ENCODE results near the gene TRIM66. TPM values are rescaled to one million over a fixed set of nuclear protein-coding genes. Genes with fewer than 3 reads are reported as not detected.

The TRIM66 gene
- total and polyA plus RNA-seq, 2 donors (not counting 1 experiment from before 2014, with no cell fraction given) = 3.9 to 13.7 TPM

DNA sequence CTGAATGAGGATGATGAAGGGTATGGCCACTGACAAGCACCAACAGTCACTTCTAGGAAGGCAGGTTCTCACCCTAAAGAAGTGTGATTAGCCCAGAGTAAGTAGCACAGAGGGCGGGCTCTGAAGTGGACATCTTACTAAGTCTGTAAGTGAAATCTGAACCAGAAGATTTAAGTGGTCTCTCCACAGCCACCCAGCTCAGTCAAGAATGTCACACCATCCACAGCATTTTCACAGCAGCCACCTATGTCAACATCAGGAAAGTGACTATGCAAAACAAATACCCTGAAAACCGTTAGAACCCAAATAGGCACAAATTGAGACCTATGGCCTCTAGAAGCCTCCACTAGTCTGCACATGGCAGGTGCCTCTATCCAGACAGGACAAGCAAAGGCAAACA lies 65.4 kb downstream of the TRIM66 start:
- H3K27ac ChIP-seq (ENCODE audit: insufficient read depth, low read length) = no peak overlapping the region
- DNase-seq (ENCODE audit: low read depth in 2 of 2) = no peak
- H4K20me1 ChIP-seq (ENCODE audit: control insufficient read depth, extremely low read depth, insufficient read depth, low read length) = no peaks in the 10 kb centered on the region
- no peak overlapping the region for H3K4me2 ChIP-seq (ENCODE audit: extremely low read depth, insufficient read depth, low read length)
- no peaks in the 10 kb centered on the region for H3K79me2 ChIP-seq (ENCODE audit: control insufficient read depth, insufficient read depth, low read length)
- H3K27me3 ChIP-seq (ENCODE audit: control insufficient read depth, insufficient read depth, low read length) = no peaks in the 10 kb centered on the region
- H3K4me1 ChIP-seq (ENCODE audit: control insufficient read depth, extremely low read depth, insufficient read depth, low read length) = no peaks in the 10 kb centered on the region
- no peak for TF ChIP-seq EZH2 (IDR thresholded peaks at IDR 0.05; ENCODE audit: low read length, missing control alignments)
- TF ChIP-seq, protein P1, sequence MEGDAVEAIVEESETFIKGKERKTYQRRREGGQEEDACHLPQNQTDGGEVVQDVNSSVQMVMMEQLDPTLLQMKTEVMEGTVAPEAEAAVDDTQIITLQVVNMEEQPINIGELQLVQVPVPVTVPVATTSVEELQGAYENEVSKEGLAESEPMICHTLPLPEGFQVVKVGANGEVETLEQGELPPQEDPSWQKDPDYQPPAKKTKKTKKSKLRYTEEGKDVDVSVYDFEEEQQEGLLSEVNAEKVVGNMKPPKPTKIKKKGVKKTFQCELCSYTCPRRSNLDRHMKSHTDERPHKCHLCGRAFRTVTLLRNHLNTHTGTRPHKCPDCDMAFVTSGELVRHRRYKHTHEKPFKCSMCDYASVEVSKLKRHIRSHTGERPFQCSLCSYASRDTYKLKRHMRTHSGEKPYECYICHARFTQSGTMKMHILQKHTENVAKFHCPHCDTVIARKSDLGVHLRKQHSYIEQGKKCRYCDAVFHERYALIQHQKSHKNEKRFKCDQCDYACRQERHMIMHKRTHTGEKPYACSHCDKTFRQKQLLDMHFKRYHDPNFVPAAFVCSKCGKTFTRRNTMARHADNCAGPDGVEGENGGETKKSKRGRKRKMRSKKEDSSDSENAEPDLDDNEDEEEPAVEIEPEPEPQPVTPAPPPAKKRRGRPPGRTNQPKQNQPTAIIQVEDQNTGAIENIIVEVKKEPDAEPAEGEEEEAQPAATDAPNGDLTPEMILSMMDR (conservative IDR thresholded peaks at IDR 0.05 in 1 of 2, IDR thresholded peaks at IDR 0.05 in 1 of 2; ENCODE audit: low read depth in 1 of 2, low read length in 2 of 2) = no peak
- H3K4me3 ChIP-seq (replicated peaks in 1 of 4; ENCODE audit: control extremely low read depth in 1 of 4, insufficient read depth in 1 of 4, low read depth in 3 of 4, low read length in 4 of 4) = no peak overlapping the region
- no peaks in the 10 kb centered on the region for H3K9me3 ChIP-seq (ENCODE audit: control insufficient read depth, insufficient read depth, low read depth, low read length)
- H3K36me3 ChIP-seq (ENCODE audit: control insufficient read depth, insufficient read depth, low read length) = no peaks in the 10 kb centered on the region
- H3K9ac ChIP-seq (ENCODE audit: insufficient read depth, low read length) = no peak overlapping the region
- no peak overlapping the region for H2AFZ ChIP-seq (ENCODE audit: low read length)

- Histone ChIP-seq H3K79me2 (ENCODE audit: control insufficient read depth, insufficient read depth, low read length) (no peaks in the 10 kb centered on the region), H3K27ac (ENCODE audit: insufficient read depth, low read length) (no peak overlapping the region), H3K4me1 (ENCODE audit: control insufficient read depth, extremely low read depth, insufficient read depth, low read length) (no peaks in the 10 kb centered on the region), H3K9ac (ENCODE audit: insufficient read depth, low read length) (no peak overlapping the region), H3K9me3 (ENCODE audit: control insufficient read depth, insufficient read depth, low read depth, low read length) (no peaks in the 10 kb centered on the region), H2AFZ (ENCODE audit: low read length) (no peak overlapping the region), H3K27me3 (ENCODE audit: control insufficient read depth, insufficient read depth, low read length) (no peaks in the 10 kb centered on the region), H3K4me3 (replicated peaks in 1 of 4; ENCODE audit: control extremely low read depth in 1 of 4, insufficient read depth in 1 of 4, low read depth in 3 of 4, low read length in 4 of 4) (no peak overlapping the region), H4K20me1 (ENCODE audit: control insufficient read depth, extremely low read depth, insufficient read depth, low read length) (no peaks in the 10 kb centered on the region), H3K4me2 (ENCODE audit: extremely low read depth, insufficient read depth, low read length) (no peak overlapping the region), H3K36me3 (ENCODE audit: control insufficient read depth, insufficient read depth, low read length) (no peaks in the 10 kb centered on the region)
- DNase-seq (ENCODE audit: low read depth in 2 of 2) = no peak
- no peak for TF ChIP-seq EZH2 (IDR thresholded peaks at IDR 0.05; ENCODE audit: low read length, missing control alignments)
- TF ChIP-seq, protein P1 (conservative IDR thresholded peaks at IDR 0.05 in 1 of 2, IDR thresholded peaks at IDR 0.05 in 1 of 2; ENCODE audit: low read depth in 1 of 2, low read length in 2 of 2) = no peak
Measured at GRCh38 chr11:8615291-8616032, 67.0 kb downstream of the TRIM66 start.

- no peaks in the 10 kb centered on the region for H3K9me3 ChIP-seq (ENCODE audit: control insufficient read depth, insufficient read depth, low read depth, low read length)
- DNase-seq (ENCODE audit: low read depth in 2 of 2) = no peak
- no peak overlapping the region for H3K9ac ChIP-seq (ENCODE audit: insufficient read depth, low read length)
- H3K4me3 ChIP-seq (replicated peaks in 1 of 4; ENCODE audit: control extremely low read depth in 1 of 4, insufficient read depth in 1 of 4, low read depth in 3 of 4, low read length in 4 of 4) = no peak overlapping the region
- H3K4me2 ChIP-seq (ENCODE audit: extremely low read depth, insufficient read depth, low read length) = no peak overlapping the region
- H3K27me3 ChIP-seq (ENCODE audit: control insufficient read depth, insufficient read depth, low read length) = no peaks in the 10 kb centered on the region
- H3K79me2 ChIP-seq (ENCODE audit: control insufficient read depth, insufficient read depth, low read length) = no peaks in the 10 kb centered on the region
- H2AFZ ChIP-seq (ENCODE audit: low read length) = no peak overlapping the region
- no peak overlapping the region for H3K27ac ChIP-seq (ENCODE audit: insufficient read depth, low read length)
- no peaks in the 10 kb centered on the region for H3K36me3 ChIP-seq (ENCODE audit: control insufficient read depth, insufficient read depth, low read length)
- TF ChIP-seq, protein P1 (conservative IDR thresholded peaks at IDR 0.05 in 1 of 2, IDR thresholded peaks at IDR 0.05 in 1 of 2; ENCODE audit: low read depth in 1 of 2, low read length in 2 of 2) = no peak
- TF ChIP-seq EZH2 (IDR thresholded peaks at IDR 0.05; ENCODE audit: low read length, missing control alignments) = no peak
- H4K20me1 ChIP-seq (ENCODE audit: control insufficient read depth, extremely low read depth, insufficient read depth, low read length) = no peaks in the 10 kb centered on the region
- no peaks in the 10 kb centered on the region for H3K4me1 ChIP-seq (ENCODE audit: control insufficient read depth, extremely low read depth, insufficient read depth, low read length)
Measured at GRCh38 chr11:8614497-8614896, 68.0 kb downstream of the TRIM66 start.

Data from fibroblast of lung (primary cell).